AG08396 (cell line): ENCODE measurements around the gene PIK3CB.
A peak's percentile ranks its signal among the peaks of the same experiment; 100 is the strongest.

Source experiments
- DNase-seq: peaks from one replicate; pipeline ENCODE4 v3.0.0; 2012; ENCODE audit warnings: low spot score, mixed read lengths

Gene PIK3CB

GRCh38 chr3:138834596-138835396, at the start of gene PIK3CB:
TSS of gene PIK3CB (minus strand) at chr3:138834928. CDS start at chr3:138759343, 75,585 bp downstream.
- DNase-seq: peak; percentile 96

GRCh38 chr3:138881233-138881632, 46.5 kb upstream of the PIK3CB start:
- no peak for DNase-seq

GRCh38 chr3:138879541-138880380, 45.0 kb upstream of the PIK3CB start:
- no peak for DNase-seq

- DNase-seq: no peak
These were observed 42.5 kb upstream of the PIK3CB start for GRCh38 chr3:138877226-138877625.

GRCh38 chr3:138875754-138876664, 41.3 kb upstream of the PIK3CB start:
- DNase-seq: no peak

GRCh38 chr3:138875096-138875753, 40.5 kb upstream of the PIK3CB start:
- DNase-seq: no peak

- no peak for DNase-seq
These were observed 38.9 kb upstream of the PIK3CB start for GRCh38 chr3:138873471-138874278.

GRCh38 chr3:138872632-138873031, 37.9 kb upstream of the PIK3CB start:
- DNase-seq: no peak

GRCh38 chr3:138867996-138868395, 33.3 kb upstream of the PIK3CB start:
- DNase-seq: no peak

- no peak for DNase-seq
These were observed 29.0 kb upstream of the PIK3CB start for GRCh38 chr3:138863776-138864113.

- DNase-seq: peak; percentile 69
These were observed 28.4 kb upstream of the PIK3CB start for GRCh38 chr3:138862924-138863775.

- no peak for DNase-seq
These were observed 27.8 kb upstream of the PIK3CB start for GRCh38 chr3:138862531-138862923.

- peak; percentile 37 for DNase-seq
These were observed 27.1 kb upstream of the PIK3CB start for GRCh38 chr3:138861798-138862197.

GRCh38 chr3:138856799-138857198, 22.1 kb upstream of the PIK3CB start:
- no peak for DNase-seq

GRCh38 chr3:138854940-138855339, 20.2 kb upstream of the PIK3CB start:
- DNase-seq: no peak

- DNase-seq: no peak
These were observed 19.5 kb upstream of the PIK3CB start for GRCh38 chr3:138854204-138854603.

- no peak for DNase-seq
These were observed 15.4 kb upstream of the PIK3CB start for GRCh38 chr3:138850151-138850550.

- no peak for DNase-seq
These were observed 14.7 kb upstream of the PIK3CB start for GRCh38 chr3:138849222-138849940.

- no peak for DNase-seq
These were observed 14.0 kb upstream of the PIK3CB start for GRCh38 chr3:138848696-138849095.
